AG04449 (cell line): Measurements from ENCODE around the gene NRIP3.

Experiments used
- CTCF ChIA-PET: fragments of 350-600 bp; formaldehyde crosslinking; extraction: SDS; loops from one replicate; lab custom pipeline; 2021; ENCODE audit warnings: antibody characterized with exemption; lab: Yijun Ruan, JAX
- POLR2A ChIA-PET: fragments of 400-600, 350-600 bp; formaldehyde crosslinking; extraction: SDS; loops from one replicate; lab custom pipeline; 2020; ENCODE audit warnings: antibody characterized with exemption, inconsistent platforms; lab: Yijun Ruan, JAX
- DNase-seq: peaks from one replicate; pipeline ENCODE4 v3.0.0-alpha.2; 2010; ENCODE audit warnings: low read depth, low spot score
- H3K4me3 ChIP-seq: 2 replicates; pipeline ENCODE4 v1.5.1; 2011; ENCODE audit warnings: low read depth, mild to moderate bottlenecking, control low read depth, low read length
- CTCF ChIP-seq: IDR thresholded peaks from one replicate; pipeline ENCODE4 v1.5.1; 2011; ENCODE audit warnings: mild to moderate bottlenecking, moderate library complexity, low read length, control low read depth, inconsistent platforms; ENCODE audit not compliant: insufficient read depth; ENCODE audit errors: missing control alignments

The NRIP3 gene

GRCh38 chr11:9022961-9023680 lies 19.3 kb upstream of the NRIP3 start:
- no peak for DNase-seq
- ChIA-PET CTCF (interaction anchor here (1.0 to 13.3 kb wide), 7 partner anchors 8 to 117 kb away, joined by 3 to 128 read pairs (median 3); no protein-coding TSS in a partner anchor), POLR2A (no interaction called here)
- no peak for TF ChIP-seq CTCF
- no peak overlapping the region for H3K4me3 ChIP-seq

- ChIA-PET POLR2A (no interaction called here), CTCF (interaction anchor here (8.7 kb wide), 1 partner anchor 119 kb away, joined by 162 read pairs; no protein-coding TSS in a partner anchor)
- no peak for TF ChIP-seq CTCF
- H3K4me3 ChIP-seq, result no peak overlapping the region
- no peak for DNase-seq
These were observed 17.1 kb upstream of the NRIP3 start for GRCh38 chr11:9020916-9021315.

GRCh38 chr11:9019861-9020260 lies 16.1 kb upstream of the NRIP3 start:
- no peak for TF ChIP-seq CTCF
- POLR2A ChIA-PET, result no interaction called here
- H3K4me3 ChIP-seq, result no peak overlapping the region
- CTCF ChIA-PET, result interaction anchor here (6.3 to 8.7 kb wide), 2 partner anchors 13 to 120 kb away, joined by 51 to 162 read pairs; no protein-coding TSS in a partner anchor
- no peak for DNase-seq

GRCh38 chr11:9017773-9018172 lies 14.0 kb upstream of the NRIP3 start:
- POLR2A ChIA-PET, result no interaction called here
- no peak overlapping the region for H3K4me3 ChIP-seq
- no peak for TF ChIP-seq CTCF
- DNase-seq, result no peak
- CTCF ChIA-PET, result interaction anchor here (1.0 to 8.7 kb wide), 9 partner anchors 10 to 489 kb away, joined by 3 to 162 read pairs (median 51); no protein-coding TSS in a partner anchor

- no peak for TF ChIP-seq CTCF
- DNase-seq, result no peak
- no peak overlapping the region for H3K4me3 ChIP-seq
- POLR2A ChIA-PET, result interaction anchor here (0.7 kb wide), 1 partner anchor 14 kb away, joined by 3 read pairs; no protein-coding TSS in a partner anchor
- CTCF ChIA-PET, result interaction anchor here (0.8 to 8.7 kb wide), 11 partner anchors 11 to 489 kb away, joined by 3 to 162 read pairs (median 7); partner anchors contain the start of gene NRIP3
These were observed 13.3 kb upstream of the NRIP3 start for GRCh38 chr11:9016916-9017642.
